HepG2 (cell line): Measurements from ENCODE around the gene MFSD11. TPM values are rescaled to one million over a fixed set of nuclear protein-coding genes. Genes with fewer than 3 reads are reported as not detected.
A peak's percentile ranks its signal among the peaks of the same experiment; 100 is the strongest.

ENCODE experiments used
- ARID3A ChIP-seq: IDR thresholded peaks from 2 replicates; pipeline ENCODE4 v1.6.1; 2012; ENCODE audit warnings: low read depth, low read length, improper control_type of control experiment
- ATM ChIP-seq: fragments of 450-650 bp; IDR thresholded peaks from 2 replicates; pipeline ENCODE4 v1.7.1; 2017; ENCODE audit warnings: mild to moderate bottlenecking, borderline replicate concordance
- FOXA1 ChIP-seq, 2 experiments: fragments of 450-650 bp in 1 of 2; sonication (generic) in 1 of 2; formaldehyde crosslinking in 1 of 2; IDR thresholded peaks; 2 replicates each; pipeline versions ENCODE4 v1.4.0 to v1.6.1; 2016 to 2020; ENCODE audit warnings: missing genetic modification reagents in 1 of 2
- IKZF4 ChIP-seq: sonication (generic); formaldehyde crosslinking; IDR thresholded peaks from 2 replicates; pipeline ENCODE4 v1.5.1; 2020; ENCODE audit warnings: borderline replicate concordance, mild to moderate bottlenecking, low read depth, missing genetic modification reagents; ENCODE audit errors: not compliant biosample characterization
- JARID2 ChIP-seq: sonication (generic); formaldehyde crosslinking; IDR thresholded peaks from 2 replicates; pipeline ENCODE4 v1.8.1; 2023; ENCODE audit warnings: missing genetic modification reagents, inconsistent platforms; ENCODE audit not compliant: insufficient replicate concordance
- MIER3 ChIP-seq: IDR thresholded peaks from 2 replicates; pipeline ENCODE4 v1.6.1; 2016; ENCODE audit warnings: missing compliant biosample characterization, borderline replicate concordance
- MTERF4 ChIP-seq: sonication (generic); formaldehyde crosslinking; IDR thresholded peaks from 2 replicates; pipeline ENCODE4 v1.8.0; 2023; ENCODE audit warnings: mild to moderate bottlenecking, missing genetic modification reagents
- MYC ChIP-seq: sonication (generic); formaldehyde crosslinking; IDR thresholded peaks from 2 replicates; pipeline ENCODE4 v1.9.0; 2021; ENCODE audit warnings: missing genetic modification reagents, borderline replicate concordance
- SPEN ChIP-seq: sonication (generic); formaldehyde crosslinking; IDR thresholded peaks from 2 replicates; pipeline ENCODE4 v1.5.1; 2020; ENCODE audit warnings: low read depth, mild to moderate bottlenecking, missing genetic modification reagents
- STAG1 ChIP-seq: sonication (generic); formaldehyde crosslinking; IDR thresholded peaks from 2 replicates; pipeline ENCODE4 v1.4.0; 2020; ENCODE audit warnings: missing genetic modification reagents
- STAT6 ChIP-seq: sonication (generic); formaldehyde crosslinking; IDR thresholded peaks from 2 replicates; pipeline ENCODE4 v1.4.0; 2020; ENCODE audit warnings: missing genetic modification reagents, mild to moderate bottlenecking, borderline replicate concordance
- ZBTB1 ChIP-seq: sonication (generic); formaldehyde crosslinking; IDR thresholded peaks from 2 replicates; pipeline ENCODE4 v1.4.0; 2020; ENCODE audit warnings: missing genetic modification reagents, borderline replicate concordance
- ZBTB10 ChIP-seq: sonication (generic); formaldehyde crosslinking; IDR thresholded peaks from 2 replicates; pipeline ENCODE4 v1.4.0; 2020; ENCODE audit warnings: missing genetic modification reagents, borderline replicate concordance
- ZBTB2 ChIP-seq: sonication (generic); formaldehyde crosslinking; IDR thresholded peaks from 2 replicates; pipeline ENCODE4 v1.8.0; 2022; ENCODE audit warnings: low read depth, missing genetic modification reagents
- ZFP36L1 ChIP-seq: sonication (generic); formaldehyde crosslinking; IDR thresholded peaks from 2 replicates; pipeline ENCODE4 v1.8.0; 2022; ENCODE audit warnings: mild to moderate bottlenecking, missing genetic modification reagents, moderate library complexity
- ZNF598 ChIP-seq: sonication (generic); formaldehyde crosslinking; IDR thresholded peaks from 2 replicates; pipeline ENCODE4 v1.5.1; 2020; ENCODE audit warnings: mild to moderate bottlenecking, missing genetic modification reagents, borderline replicate concordance
- ZNF674 ChIP-seq: sonication (generic); formaldehyde crosslinking; IDR thresholded peaks from 2 replicates; pipeline ENCODE4 v1.5.0; 2020; ENCODE audit warnings: low read depth, mild to moderate bottlenecking, missing genetic modification reagents
- ZNF746 ChIP-seq: sonication (generic); formaldehyde crosslinking; IDR thresholded peaks from 2 replicates; pipeline ENCODE4 v1.8.0; 2022; ENCODE audit warnings: mild to moderate bottlenecking, missing genetic modification reagents
- polyA plus RNA-seq, 8 experiments: library from polyadenylated mRNA; depleted of rRNA in 3 of 8; stranded (reverse) in 7 of 8; unstranded in 1 of 8; fragments of >200 nt; fragmentation: Illumina TruSeq in 4 of 8; extraction: Trizol in 4 of 8; gene quantifications; 2 replicates each; pipeline versions ENCODE4 v1.2.1 to v1.2.3, GENCODE V29; 2011 to 2016; ENCODE audit warnings: low read depth in 4 of 8, missing spikeins in 1 of 8, mixed read lengths in 1 of 8; ENCODE audit not compliant: insufficient read depth in 1 of 8
- total RNA-seq, 5 experiments: library from RNA; depleted of rRNA; stranded (reverse); fragments of >200 nt; fragmentation: Illumina TruSeq; extraction: Trizol; gene quantifications; 2 replicates each; pipeline ENCODE4 v1.2.3, GENCODE V29; 2016; ENCODE audit warnings: low read depth in 1 of 5

The MFSD11 gene
- total and polyA plus RNA-seq, 2 of the 13 experiments (the other 11 are each of a cell fraction or from before 2014, with no cell fraction given): 26.1 to 36.3 TPM

- TF ChIP-seq ZBTB10 (CRISPR knock-in tag): no peak
- no peak for TF ChIP-seq MTERF4 (CRISPR knock-in tag)
- no peak for TF ChIP-seq FOXA1 (IDR thresholded peaks at IDR 0.05)
- TF ChIP-seq FOXA1 (CRISPR knock-in tag; IDR thresholded peaks at IDR 0.05): 0 out of 2 replicates have a peak, but pooled peaks have one; percentile 34
- TF ChIP-seq JARID2 (CRISPR knock-in tag): no peak
- TF ChIP-seq ZBTB2 (CRISPR knock-in tag): peak; percentile 45; the same call in 1 of the 2 replicates
- no peak for TF ChIP-seq ZNF674 (CRISPR knock-in tag)
- TF ChIP-seq ZNF746 (CRISPR knock-in tag): peak; percentile 88
- TF ChIP-seq MYC (CRISPR knock-in tag): peak; percentile 60
- peak; percentile 60; the same call in 1 of the 2 replicates for TF ChIP-seq MIER3
- peak; percentile 69; the same call in 1 of the 2 replicates for TF ChIP-seq ARID3A
- no peak for TF ChIP-seq ZBTB1 (CRISPR knock-in tag)
- no peak; the same call in 1 of the 2 replicates for TF ChIP-seq ZNF598 (CRISPR knock-in tag)
- peak; percentile 47; the same call in 1 of the 2 replicates for TF ChIP-seq STAT6
- TF ChIP-seq IKZF4 (CRISPR knock-in tag): peak; percentile 45
- no peak for TF ChIP-seq SPEN (CRISPR knock-in tag)
- no peak for TF ChIP-seq ATM
- no peak for TF ChIP-seq STAG1 (CRISPR knock-in tag)
- peak; percentile 44 for TF ChIP-seq ZFP36L1 (CRISPR knock-in tag)
These were observed 37.1 kb upstream of the MFSD11 start (continued) for GRCh38 chr17:76700617-76701470.
